SK-N-SH (cell line): ENCODE data around the gene STARD3. TPM values are rescaled to one million over a fixed set of nuclear protein-coding genes. Genes with fewer than 3 reads are reported as not detected.

Experiments
- CTCF ChIA-PET: fragments of 300-600, 350-600 bp; formaldehyde crosslinking; extraction: SDS; loops from one replicate; lab custom pipeline; 2021; lab: Yijun Ruan, JAX
- POLR2A ChIA-PET: fragments of 350-600 bp; sonication (Branson Sonifier 250); formaldehyde crosslinking; extraction: SDS; loops from one replicate; lab custom pipeline; 2020; ENCODE audit warnings: antibody characterized with exemption, inconsistent platforms; lab: Yijun Ruan, JAX
- DNase-seq: peaks from one replicate; pipeline ENCODE4 v3.0.0; 2012
- H2AFZ ChIP-seq: fragments of 200-600 bp; sonication (generic); 2 replicates; pipeline ENCODE4 v1.8.1; 2016; ENCODE audit warnings: antibody characterized with exemption, mild to moderate bottlenecking, low read depth
- H3F3A ChIP-seq: fragments of 200-600 bp; sonication (generic); replicated peaks from 2 replicates; pipeline ENCODE3; 2016; ENCODE audit warnings: antibody characterized with exemption, mild to moderate bottlenecking; ENCODE audit not compliant: insufficient read depth
- H3K27ac ChIP-seq, 2 experiments: fragments of 200-500 bp in 1 of 2; fragments of 200-600 bp in 1 of 2; sonication (Bioruptor generic) in 1 of 2; sonication (generic), shearing (Covaris generic) in 1 of 2; 2 replicates each; pipeline versions ENCODE4 v1.5.1 to v1.6.1; 2014 to 2016; ENCODE audit warnings: low read depth in 2 of 2, inconsistent platforms in 1 of 2, low read length in 1 of 2, mild to moderate bottlenecking in 1 of 2, mixed read lengths in 1 of 2
- H3K27me3 ChIP-seq: fragments of 200-600 bp; sonication (generic), shearing (Covaris generic); 2 replicates; pipeline ENCODE4 v1.6.1; 2016; ENCODE audit warnings: mixed run types; ENCODE audit not compliant: insufficient read depth
- H3K36me3 ChIP-seq, 2 experiments: fragments of 200-500 bp in 1 of 2; fragments of 200-600 bp in 1 of 2; sonication (Bioruptor generic) in 1 of 2; sonication (generic) in 1 of 2; replicated peaks in 1 of 2; 2 replicates each; pipeline versions ENCODE3 to v1.5.1; 2014 to 2016; ENCODE audit warnings: low read length in 1 of 2, mild to moderate bottlenecking in 1 of 2; ENCODE audit not compliant: insufficient read depth in 2 of 2, control insufficient read depth in 1 of 2
- H3K4me1 ChIP-seq, 2 experiments: fragments of 200-500 bp in 1 of 2; fragments of 200-600 bp in 1 of 2; sonication (Bioruptor generic) in 1 of 2; sonication (generic), shearing (Covaris generic) in 1 of 2; 2 replicates each; pipeline versions ENCODE4 v1.5.1 to v1.6.1; 2014 to 2016; ENCODE audit warnings: low read depth in 1 of 2, low read length in 1 of 2, mixed run types in 1 of 2; ENCODE audit not compliant: insufficient read depth in 2 of 2, control insufficient read depth in 1 of 2
- H3K4me2 ChIP-seq: fragments of 200-600 bp; sonication (generic), shearing (Covaris generic); 2 replicates; pipeline ENCODE4 v1.6.1; 2017; ENCODE audit warnings: mixed run types
- H3K4me3 ChIP-seq, 2 experiments: fragments of 200-500 bp in 1 of 2; fragments of 200-600 bp in 1 of 2; sonication (Bioruptor generic) in 1 of 2; sonication (generic), shearing (Covaris generic) in 1 of 2; 2 replicates each; pipeline versions ENCODE4 v1.5.1 to v1.8.1; 2014 to 2016; ENCODE audit warnings: low read depth in 2 of 2, inconsistent platforms in 1 of 2, low read length in 1 of 2, mild to moderate bottlenecking in 1 of 2, mixed read lengths in 1 of 2, moderate library complexity in 1 of 2
- H3K79me2 ChIP-seq: fragments of 200-600 bp; sonication (generic); 2 replicates; pipeline ENCODE4 v1.8.1; 2017; ENCODE audit warnings: mild to moderate bottlenecking; ENCODE audit not compliant: insufficient read depth
- H3K9ac ChIP-seq: fragments of 200-600 bp; sonication (generic); 2 replicates; pipeline ENCODE4 v1.6.1; 2017; ENCODE audit warnings: mixed run types
- H3K9me2 ChIP-seq: fragments of 200-600 bp; sonication (generic); 2 replicates; pipeline ENCODE4 v1.6.1; 2017; ENCODE audit warnings: mixed run types
- H3K9me3 ChIP-seq: fragments of 200-600 bp; sonication (generic); 2 replicates; pipeline ENCODE4 v1.6.1; 2017; ENCODE audit warnings: mixed run types, mild to moderate bottlenecking, moderate library complexity
- H4K20me1 ChIP-seq: fragments of 200-600 bp; sonication (generic); 2 replicates; pipeline ENCODE4 v1.6.1; 2017; ENCODE audit warnings: mild to moderate bottlenecking, mixed run types; ENCODE audit not compliant: insufficient read depth
- CHD2 ChIP-seq: fragments of 150-350 bp; IDR thresholded peaks from 2 replicates; pipeline ENCODE4 v1.6.1; 2018; ENCODE audit warnings: low read length; ENCODE audit not compliant: partially characterized antibody
- ELF1 ChIP-seq: IDR thresholded peaks from 2 replicates; pipeline ENCODE4 v1.4.0; 2012
- FOXM1 ChIP-seq: IDR thresholded peaks from 2 replicates; pipeline ENCODE4 v1.4.0; 2012; ENCODE audit warnings: low read depth, mild to moderate bottlenecking
- GABPA ChIP-seq: IDR thresholded peaks from 2 replicates; pipeline ENCODE4 v1.4.0; 2012; ENCODE audit warnings: low read depth, mild to moderate bottlenecking
- GATA2 ChIP-seq: sonication (generic); formaldehyde crosslinking; IDR thresholded peaks from 2 replicates; pipeline ENCODE4 v1.5.0; 2020; ENCODE audit warnings: mild to moderate bottlenecking, missing genetic modification reagents
- IRF3 ChIP-seq: fragments of 150-350 bp; IDR thresholded peaks from 2 replicates; pipeline ENCODE4 v1.6.1; 2016; ENCODE audit warnings: mild to moderate bottlenecking, low read depth, low read length
- MEF2A ChIP-seq: IDR thresholded peaks from 2 replicates; pipeline ENCODE4 v1.4.0; 2012; ENCODE audit warnings: low read depth, borderline replicate concordance
- NFIC ChIP-seq: IDR thresholded peaks from 2 replicates; pipeline ENCODE4 v1.4.0; 2012; ENCODE audit warnings: borderline replicate concordance
- PBX3 ChIP-seq: IDR thresholded peaks from 2 replicates; pipeline ENCODE4; 2012
- REST ChIP-seq: IDR thresholded peaks from 2 replicates; pipeline ENCODE4 v1.6.1; 2012; ENCODE audit warnings: mild to moderate bottlenecking, low read depth, low read length, moderate library complexity
- RFX5 ChIP-seq: IDR thresholded peaks from 2 replicates; pipeline ENCODE4 v1.6.1; 2012; ENCODE audit warnings: mild to moderate bottlenecking, improper control_type of control experiment, low read length
- RXRA ChIP-seq: IDR thresholded peaks from 2 replicates; pipeline ENCODE4 v1.4.0; 2012; ENCODE audit warnings: low read depth, mild to moderate bottlenecking, borderline replicate concordance
- SIN3A ChIP-seq: IDR thresholded peaks from 2 replicates; pipeline ENCODE4 v1.6.1; 2012; ENCODE audit warnings: low read depth, mild to moderate bottlenecking, low read length, moderate library complexity, borderline replicate concordance
- SMC3 ChIP-seq: IDR thresholded peaks from 2 replicates; pipeline ENCODE4 v1.6.1; 2012; ENCODE audit warnings: low read depth, low read length, improper control_type of control experiment
- TAF1 ChIP-seq: IDR thresholded peaks from 2 replicates; pipeline ENCODE4 v1.6.1; 2012; ENCODE audit warnings: low read depth, mild to moderate bottlenecking, low read length, moderate library complexity, borderline replicate concordance
- TCF12 ChIP-seq: IDR thresholded peaks from 2 replicates; pipeline ENCODE4 v1.4.0; 2012
- USF2 ChIP-seq: fragments of 150-350 bp; IDR thresholded peaks from 2 replicates; pipeline ENCODE4 v1.6.1; 2017; ENCODE audit warnings: antibody characterized with exemption, low read length, low read depth, borderline replicate concordance
- YY1 ChIP-seq: IDR thresholded peaks from 2 replicates; pipeline ENCODE4 v1.4.0; 2012; ENCODE audit warnings: low read depth, mild to moderate bottlenecking
- WGBS: methylation state at CpG from one replicate; pipeline ENCODE4 v1.1.6; 2017; ENCODE audit warnings: low lambda C conversion rate; 5-methylcytosine and 5-hydroxymethylcytosine counted together
- polyA plus RNA-seq, 3 experiments: library from polyadenylated mRNA; depleted of rRNA; stranded (reverse); fragments of >200 nt; gene quantifications; 2 replicates each; pipeline ENCODE4 v1.2.3, GENCODE V29; 2012
- TF ChIP-seq, protein P1 (sequence below): IDR thresholded peaks from 2 replicates; pipeline ENCODE4 v1.4.0; 2012; ENCODE audit warnings: low read depth
- TF ChIP-seq, protein P2 (sequence below): IDR thresholded peaks from 2 replicates; pipeline ENCODE4 v1.4.0; 2012; ENCODE audit warnings: low read depth, borderline replicate concordance

Gene STARD3
- polyA plus RNA-seq, 1 of the 3 experiments (the other 2 are of a cell fraction): 76.8 TPM

- H3K9me2 ChIP-seq: no peaks in the 10 kb centered on the region
- no peaks in the 10 kb centered on the region for H3K36me3 ChIP-seq
- no peak overlapping the region for H3K27ac ChIP-seq
- H3K4me1 ChIP-seq: peaks cover 0 to 2% of the 10 kb centered on the region in 2 experiments; a peak in 1 of 4 replicates
- no peak overlapping the region for H2AFZ ChIP-seq
- H3K79me2 ChIP-seq: no peaks in the 10 kb centered on the region
- CTCF ChIA-PET: interaction anchor here (1.5 to 17.4 kb wide), 5 partner anchors 7 to 82 kb away, joined by 4 to 483 read pairs (median 279); partner anchors contain the start of genes PNMT, PPP1R1B and TCAP
- H3K9ac ChIP-seq: no peak overlapping the region
- no peak overlapping the region for H3K4me2 ChIP-seq
- DNase-seq: no peak
- H4K20me1 ChIP-seq: no peaks in the 10 kb centered on the region
- POLR2A ChIA-PET: no interaction called here
- no peaks in the 10 kb centered on the region for H3K9me3 ChIP-seq
- 66% methylated on average over 11 of the region's 12 CpGs for WGBS
- no peak for TF ChIP-seq CHD2
- no peak for TF ChIP-seq TAF1
- no peak for TF ChIP-seq YY1
- no peak for TF ChIP-seq ELF1
- no peak for TF ChIP-seq RFX5
- no peak for TF ChIP-seq MEF2A
- TF ChIP-seq RXRA: no peak
- no peak for TF ChIP-seq SIN3A
- TF ChIP-seq NFIC: no peak
- TF ChIP-seq USF2: no peak
- TF ChIP-seq GATA2 (CRISPR knock-in tag): no peak
- no peak for TF ChIP-seq REST
- no peak for TF ChIP-seq FOXM1
- no peak for TF ChIP-seq IRF3
- TF ChIP-seq, protein P1, sequence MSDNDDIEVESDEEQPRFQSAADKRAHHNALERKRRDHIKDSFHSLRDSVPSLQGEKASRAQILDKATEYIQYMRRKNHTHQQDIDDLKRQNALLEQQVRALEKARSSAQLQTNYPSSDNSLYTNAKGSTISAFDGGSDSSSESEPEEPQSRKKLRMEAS: no peak
- TF ChIP-seq GABPA: no peak
- no peak for TF ChIP-seq PBX3
- no peak for TF ChIP-seq SMC3
- no peak for TF ChIP-seq TCF12
- TF ChIP-seq, protein P2, sequence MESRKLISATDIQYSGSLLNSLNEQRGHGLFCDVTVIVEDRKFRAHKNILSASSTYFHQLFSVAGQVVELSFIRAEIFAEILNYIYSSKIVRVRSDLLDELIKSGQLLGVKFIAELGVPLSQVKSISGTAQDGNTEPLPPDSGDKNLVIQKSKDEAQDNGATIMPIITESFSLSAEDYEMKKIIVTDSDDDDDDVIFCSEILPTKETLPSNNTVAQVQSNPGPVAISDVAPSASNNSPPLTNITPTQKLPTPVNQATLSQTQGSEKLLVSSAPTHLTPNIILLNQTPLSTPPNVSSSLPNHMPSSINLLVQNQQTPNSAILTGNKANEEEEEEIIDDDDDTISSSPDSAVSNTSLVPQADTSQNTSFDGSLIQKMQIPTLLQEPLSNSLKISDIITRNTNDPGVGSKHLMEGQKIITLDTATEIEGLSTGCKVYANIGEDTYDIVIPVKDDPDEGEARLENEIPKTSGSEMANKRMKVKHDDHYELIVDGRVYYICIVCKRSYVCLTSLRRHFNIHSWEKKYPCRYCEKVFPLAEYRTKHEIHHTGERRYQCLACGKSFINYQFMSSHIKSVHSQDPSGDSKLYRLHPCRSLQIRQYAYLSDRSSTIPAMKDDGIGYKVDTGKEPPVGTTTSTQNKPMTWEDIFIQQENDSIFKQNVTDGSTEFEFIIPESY: no peak
- no peaks in the 10 kb centered on the region for H3F3A ChIP-seq
- H3K4me3 ChIP-seq: no peak overlapping the region
- H3K27me3 ChIP-seq: peaks cover 41% of the 10 kb centered on the region
Measured at GRCh38 chr17:39629898-39630297, 7.0 kb upstream of the STARD3 start.
